LoVo (cell line): ENCODE results near the gene LMX1B.

Experiments
- DNase-seq: peaks from one replicate; pipeline ENCODE4 v3.0.0-alpha.2; 2016; ENCODE audit warnings: low spot score

LMX1B gene

GRCh38 chr9:126604059-126605055 lies 9.4 kb upstream of the LMX1B start:
- DNase-seq, result no peak

GRCh38 chr9:126605792-126606482 lies 7.8 kb upstream of the LMX1B start:
- no peak for DNase-seq

DNA sequence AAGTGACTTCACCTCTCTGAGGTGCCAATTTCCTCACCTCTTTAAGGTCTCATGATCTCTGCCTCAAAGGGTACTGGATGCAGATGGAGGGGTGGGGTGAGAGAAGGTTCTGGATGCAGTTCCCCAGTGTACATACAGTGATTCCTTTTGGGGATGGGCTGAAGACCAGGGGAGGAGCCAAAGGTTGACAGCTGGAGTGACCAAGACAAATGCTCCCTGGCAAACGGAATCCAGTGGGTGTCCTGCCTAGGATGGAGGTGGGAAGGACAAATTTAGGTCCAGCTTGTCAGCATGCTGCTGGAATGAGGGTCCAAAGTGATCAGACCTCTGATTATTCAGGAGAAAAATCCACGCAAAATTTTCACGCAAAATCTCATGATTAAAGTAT lies 7.3 kb upstream of the LMX1B start:
- DNase-seq, result no peak

DNA sequence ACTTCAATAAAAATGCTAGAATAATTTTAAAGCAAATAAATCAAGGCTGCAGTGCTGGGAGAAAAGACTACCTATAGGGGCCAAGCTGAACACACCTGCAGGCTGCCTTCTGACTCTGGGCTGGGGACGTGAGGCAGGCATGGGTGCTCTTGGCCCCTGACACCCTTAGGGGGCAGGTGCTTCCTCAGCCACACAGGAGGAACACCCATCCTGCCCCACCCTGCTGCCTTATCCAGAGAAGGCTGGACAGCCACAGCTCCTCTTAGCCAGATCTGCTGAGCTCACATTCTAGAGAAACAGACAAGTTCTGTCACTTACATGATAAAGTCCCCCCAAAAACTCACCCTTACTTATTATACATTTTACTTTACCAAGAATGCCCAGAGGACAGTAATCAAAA lies 6.6 kb upstream of the LMX1B start:
- DNase-seq, result no peak

- DNase-seq, result no peak
These were observed 6.0 kb upstream of the LMX1B start for GRCh38 chr9:126607731-126608130.

- no peak for DNase-seq
These were observed 5.2 kb upstream of the LMX1B start for GRCh38 chr9:126608551-126608950.

DNA sequence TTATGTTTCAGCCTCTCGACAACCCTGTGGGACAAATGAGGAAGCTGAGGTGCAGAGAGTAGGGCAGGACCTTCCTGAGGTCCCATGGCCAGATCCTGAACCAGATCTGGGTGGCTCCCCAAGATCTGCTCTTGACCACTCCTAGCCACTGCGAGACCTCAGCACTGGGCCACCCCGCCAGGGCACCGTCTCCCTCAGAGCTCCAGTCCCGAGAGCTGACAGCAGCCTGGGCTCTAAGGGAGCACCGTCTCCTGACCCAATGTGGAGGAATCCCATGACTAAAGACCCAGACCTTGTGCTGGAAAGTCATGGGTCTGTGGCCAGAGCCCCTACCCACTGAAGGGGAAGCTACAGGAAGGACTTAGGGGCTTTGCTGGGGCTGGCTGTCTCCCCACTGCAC lies 4.5 kb upstream of the LMX1B start:
- no peak for DNase-seq

- DNase-seq, result no peak
These were observed 3.9 kb upstream of the LMX1B start for GRCh38 chr9:126609711-126610388.

GRCh38 chr9:126611193-126611591 lies 2.5 kb upstream of the LMX1B start:
- DNase-seq, result no peak

- DNase-seq, result peak; percentile 50
These were observed 2.0 kb upstream of the LMX1B start for GRCh38 chr9:126611592-126612325.

GRCh38 chr9:126612326-126612812 lies 1.4 kb upstream of the LMX1B start:
- DNase-seq, result no peak

GRCh38 chr9:126612813-126613641 lies 701 bp upstream of the LMX1B start:
- DNase-seq, result no peak

GRCh38 chr9:126614088-126614454 lies 343 bp downstream of the LMX1B start:
- DNase-seq, result no peak

GRCh38 chr9:126614455-126615244 lies 922 bp downstream of the LMX1B start:
- DNase-seq, result no peak

DNA sequence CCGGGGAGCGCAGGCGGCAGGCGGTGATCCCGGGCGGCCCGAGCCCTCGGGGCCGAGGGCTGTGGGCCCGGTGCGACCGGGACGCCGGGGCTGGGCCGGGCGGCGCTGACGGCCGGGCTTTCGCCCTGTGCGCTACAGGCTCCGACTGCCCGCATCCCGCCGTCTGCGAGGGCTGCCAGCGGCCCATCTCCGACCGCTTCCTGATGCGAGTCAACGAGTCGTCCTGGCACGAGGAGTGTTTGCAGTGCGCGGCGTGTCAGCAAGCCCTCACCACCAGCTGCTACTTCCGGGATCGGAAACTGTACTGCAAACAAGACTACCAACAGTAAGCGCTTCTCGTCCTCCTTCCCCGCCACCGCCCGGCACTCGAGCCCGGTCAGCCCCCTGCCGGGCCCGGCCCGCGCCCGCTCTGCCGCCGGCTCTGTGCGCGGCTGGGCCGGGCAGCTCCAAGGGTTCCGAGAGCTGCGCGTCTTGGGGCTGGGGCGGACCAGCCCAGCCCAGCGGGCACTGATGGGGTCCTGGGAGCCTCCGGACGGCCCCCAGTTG lies 1.6 kb downstream of the LMX1B start:
- DNase-seq, result no peak

GRCh38 chr9:126615791-126616447 lies 2.2 kb downstream of the LMX1B start:
- no peak for DNase-seq

GRCh38 chr9:126616521-126616976 lies 2.8 kb downstream of the LMX1B start:
- no peak for DNase-seq

GRCh38 chr9:126617003-126617822 lies 3.5 kb downstream of the LMX1B start:
- no peak for DNase-seq
